GM18520 (cell line): ENCODE measurements around the gene POU2F3.
A peak's percentile ranks its signal among the peaks of the same experiment; 100 is the strongest.

Source experiments
- ATAC-seq: cut with Tn5 transposase; IDR thresholded peaks from one replicate; pipeline ENCODE4 v1.9.1; 2021; ENCODE audit not compliant: unreplicated experiment

The POU2F3 gene

DNA sequence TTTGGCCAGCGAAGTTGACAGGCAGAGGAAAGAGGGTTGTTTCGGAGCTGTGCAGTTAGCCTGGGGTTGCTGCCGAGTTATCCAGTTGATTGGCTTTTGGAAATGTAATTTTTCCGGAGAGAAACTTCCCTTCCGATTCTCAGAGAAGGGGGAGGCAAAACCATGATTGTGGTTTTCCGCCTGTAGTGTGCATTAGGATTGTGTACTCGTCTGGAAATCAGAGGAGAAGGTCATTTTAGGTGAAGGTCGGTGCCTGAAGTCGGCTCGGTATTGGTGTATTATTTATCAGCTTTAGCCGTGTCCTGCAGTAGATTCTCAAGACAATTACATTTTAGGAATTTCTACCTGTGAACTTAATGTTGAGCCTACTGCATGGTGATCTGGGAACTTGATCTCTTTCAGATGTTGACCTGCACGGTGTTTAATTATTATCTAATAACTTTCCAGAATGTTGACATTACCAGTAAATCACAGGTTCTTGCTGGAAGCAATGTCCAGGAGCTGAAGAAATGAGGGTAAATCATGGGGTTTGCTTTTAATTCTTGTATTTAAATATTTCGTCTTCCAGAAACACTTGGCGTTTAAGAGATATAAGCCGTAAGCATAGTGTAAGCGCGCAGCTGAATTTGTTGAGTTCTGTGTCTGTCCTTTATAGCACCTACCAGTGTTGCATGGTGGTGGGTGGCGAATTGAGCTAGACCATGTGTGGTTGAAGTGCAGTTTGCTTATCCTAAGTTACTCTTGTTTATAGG lies 97.6 kb downstream of the POU2F3 start:
- ATAC-seq: no peak

DNA sequence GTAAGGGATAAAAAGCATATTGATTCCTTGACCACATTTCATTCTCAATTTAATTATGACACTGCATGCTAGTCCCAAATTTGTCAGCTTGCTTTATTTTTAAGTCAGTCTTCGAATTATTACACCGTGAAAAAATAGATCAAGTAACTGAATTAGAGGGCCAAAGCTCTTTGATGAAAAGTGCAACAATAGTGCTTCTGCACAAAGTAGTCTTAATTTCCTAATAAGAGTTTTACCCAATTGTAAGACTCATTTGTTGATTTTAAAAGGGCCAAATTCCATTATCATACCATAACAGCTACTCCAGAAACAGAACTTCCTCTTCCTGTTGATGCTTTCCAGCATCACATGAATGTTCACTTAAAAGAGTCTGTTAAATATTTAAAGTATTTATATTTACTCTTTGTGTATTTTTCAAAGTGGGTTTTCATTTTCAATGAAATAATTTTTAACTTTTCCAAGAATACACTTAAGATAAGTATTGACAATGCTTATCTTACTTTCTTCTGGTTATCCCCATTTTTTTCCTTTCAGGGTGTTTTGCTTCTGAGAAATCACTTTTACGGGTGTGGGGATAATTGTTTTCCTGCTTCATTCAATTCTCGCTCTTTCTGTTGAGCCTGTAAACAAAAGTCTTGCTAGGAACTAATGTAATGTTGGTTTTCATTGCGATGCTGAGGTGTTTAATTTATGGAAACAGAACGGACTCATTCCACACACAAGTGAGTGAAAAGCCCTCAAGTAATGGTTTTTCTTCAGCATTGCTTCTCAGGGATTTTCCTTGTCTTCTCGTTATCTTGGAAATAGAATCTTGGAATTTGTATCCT lies 98.4 kb downstream of the POU2F3 start:
- no peak for ATAC-seq

DNA sequence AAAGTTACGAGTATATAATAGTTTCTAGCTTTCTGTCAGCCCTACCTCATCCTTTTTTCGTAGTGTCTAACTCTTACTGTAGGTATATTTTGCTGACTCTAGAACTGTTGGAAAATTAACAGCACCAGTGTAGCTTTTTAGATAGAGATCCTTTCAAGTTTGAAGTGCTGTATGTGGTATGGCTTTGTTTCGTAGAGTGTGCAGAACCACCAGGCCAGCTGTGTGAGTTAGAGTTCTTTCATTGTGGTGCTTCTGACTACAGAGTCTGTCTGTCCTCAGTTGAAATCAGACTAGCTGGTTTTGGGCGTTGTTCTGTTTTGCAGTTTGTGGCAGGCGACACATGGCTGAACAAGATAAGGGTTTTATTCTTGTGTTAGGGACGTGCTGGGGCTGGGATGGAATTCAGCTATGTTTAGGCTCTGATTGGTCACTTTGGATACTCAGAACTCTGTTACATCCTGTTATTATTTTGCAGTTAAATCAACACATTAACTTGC lies 99.5 kb downstream of the POU2F3 start:
- ATAC-seq: no peak

DNA sequence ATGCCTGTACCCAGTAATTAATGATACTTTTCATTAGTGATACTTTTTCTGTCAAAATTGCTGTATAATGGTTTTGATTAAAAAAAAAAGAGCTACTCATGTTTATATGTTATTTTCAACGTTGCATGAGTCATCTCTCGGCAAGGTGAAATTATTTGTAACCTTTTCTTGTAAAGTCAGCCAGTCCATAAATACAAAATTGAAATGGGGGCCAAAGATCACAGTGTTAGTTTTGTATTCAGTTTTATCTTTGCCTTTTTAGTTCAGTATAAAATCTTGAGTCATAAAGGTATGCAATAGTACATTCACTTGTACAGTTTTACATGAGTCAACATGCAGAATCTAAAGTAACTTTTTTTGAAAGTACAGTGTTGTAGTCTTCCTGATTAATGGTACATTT lies 100.6 kb downstream of the POU2F3 start:
- ATAC-seq: no peak

- ATAC-seq: no peak
These were observed 102.3 kb downstream of the POU2F3 start for GRCh38 chr11:120342226-120342625.

- no peak for ATAC-seq
These were observed 102.7 kb downstream of the POU2F3 start for GRCh38 chr11:120342678-120343077.

DNA sequence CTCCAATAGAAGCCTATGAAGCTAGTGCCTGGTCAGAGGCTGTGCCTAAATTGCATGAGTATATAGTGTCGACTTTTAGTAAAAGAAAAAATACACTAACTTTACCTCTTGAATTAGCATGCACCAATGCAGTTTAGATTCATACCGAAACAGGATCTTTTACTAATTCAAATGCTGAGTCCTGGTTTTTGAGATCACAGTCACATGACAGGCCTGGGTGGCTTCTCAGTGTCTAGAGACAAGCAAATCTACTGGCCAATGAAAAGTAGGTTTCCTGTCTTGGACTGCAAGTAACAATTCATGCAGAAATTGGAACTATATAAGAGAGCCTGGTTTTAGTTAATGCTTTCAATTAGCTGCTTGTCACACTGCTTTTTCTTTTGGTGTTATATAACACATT lies 103.5 kb downstream of the POU2F3 start:
- ATAC-seq: no peak

DNA sequence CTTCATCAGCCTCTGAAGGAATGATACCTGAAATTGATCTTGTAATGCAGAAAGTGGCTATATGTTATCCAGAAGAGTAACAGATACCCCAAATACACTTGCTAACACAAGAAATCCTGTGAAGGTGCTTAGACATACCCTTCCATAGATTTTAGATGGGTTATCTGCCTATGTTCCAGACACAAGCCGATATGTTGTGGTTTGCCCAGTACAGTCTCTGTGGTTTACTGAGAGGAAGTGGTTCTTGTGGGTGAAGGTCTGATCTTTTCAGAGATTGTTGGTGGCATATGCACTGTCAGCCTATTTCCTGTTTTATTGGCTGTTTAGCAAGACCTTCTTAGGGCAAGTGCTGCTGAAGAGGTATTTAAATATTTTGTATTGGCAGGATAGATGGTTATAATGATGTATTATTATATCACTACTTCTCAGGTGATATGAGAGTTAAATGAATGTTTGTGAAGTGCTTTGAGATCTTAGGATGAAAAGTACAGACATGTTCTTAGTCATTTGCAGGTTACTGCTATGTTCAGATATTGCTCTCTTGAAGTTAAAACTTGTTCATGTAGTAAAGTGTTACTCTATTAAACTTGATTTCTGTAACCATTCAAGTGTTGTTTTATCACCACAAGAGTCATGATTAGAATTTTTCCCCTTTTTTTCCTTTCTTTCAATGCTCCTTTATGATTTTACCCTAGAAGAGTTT lies 104.5 kb downstream of the POU2F3 start:
- ATAC-seq: peak; percentile 66

DNA sequence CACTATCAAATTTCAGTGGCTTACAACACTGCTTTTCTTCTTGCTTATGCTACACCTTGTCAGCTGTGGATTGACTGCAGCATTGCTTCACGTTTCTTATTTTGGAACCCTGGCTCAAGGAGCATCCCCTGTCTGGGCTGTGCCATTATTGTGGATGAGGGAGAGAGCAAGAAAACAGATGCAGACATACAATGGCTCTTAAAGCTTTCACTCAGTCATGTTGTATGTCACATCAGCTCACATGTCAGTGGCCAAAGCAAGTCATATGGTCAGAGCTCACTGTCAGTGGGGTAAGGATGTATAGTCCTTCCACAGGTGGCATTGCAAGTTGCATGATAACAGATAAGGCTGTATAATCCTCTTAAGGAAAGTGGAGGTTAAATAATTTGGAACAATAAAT lies 106.3 kb downstream of the POU2F3 start:
- no peak for ATAC-seq

GRCh38 chr11:120350637-120351036 lies 110.7 kb downstream of the POU2F3 start:
- ATAC-seq: no peak

GRCh38 chr11:120352405-120352804 lies 112.5 kb downstream of the POU2F3 start:
- ATAC-seq: no peak

GRCh38 chr11:120354068-120354467 lies 114.1 kb downstream of the POU2F3 start:
- no peak for ATAC-seq

DNA sequence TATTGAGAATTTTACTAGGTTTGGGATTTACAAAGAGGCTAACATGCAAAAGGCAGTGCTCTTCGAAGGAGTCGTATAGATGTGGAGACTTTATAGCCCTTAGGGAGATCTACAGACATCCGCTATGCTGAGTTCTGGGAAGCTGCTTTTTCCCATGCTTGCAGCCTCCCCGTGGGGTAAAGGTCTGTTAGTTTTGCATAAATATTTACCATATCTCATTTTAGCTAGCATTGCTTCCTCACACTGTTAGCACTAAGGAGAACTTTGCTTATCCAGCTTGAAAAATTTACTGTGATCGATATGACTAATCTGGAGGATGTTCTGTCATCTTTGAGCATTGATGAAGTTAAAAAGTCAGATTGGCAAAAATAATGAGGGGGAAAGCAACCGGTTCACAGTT lies 114.8 kb downstream of the POU2F3 start:
- no peak for ATAC-seq

DNA sequence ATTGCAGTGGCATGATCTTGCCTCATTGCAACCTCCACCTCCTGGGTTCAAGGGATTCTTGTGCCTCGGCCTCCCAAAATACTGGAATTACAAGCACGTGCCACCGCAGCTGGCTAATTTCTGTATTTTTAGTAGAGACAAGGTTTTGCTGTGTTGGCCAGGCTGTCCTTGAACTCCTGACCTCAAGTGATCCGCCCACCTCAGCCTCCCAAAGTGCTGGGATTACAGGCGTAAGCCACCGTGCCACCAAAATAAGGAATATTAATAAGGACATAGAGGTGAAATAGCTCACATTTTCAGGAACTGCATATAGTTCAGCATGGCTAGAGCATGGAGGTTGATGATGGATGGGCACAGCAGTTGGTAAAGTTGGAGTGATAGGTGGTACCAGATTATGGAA lies 117.7 kb downstream of the POU2F3 start:
- ATAC-seq: no peak

GRCh38 chr11:120358729-120359128 lies 118.8 kb downstream of the POU2F3 start:
- no peak for ATAC-seq

GRCh38 chr11:120363436-120363835 lies 123.5 kb downstream of the POU2F3 start:
- no peak for ATAC-seq

DNA sequence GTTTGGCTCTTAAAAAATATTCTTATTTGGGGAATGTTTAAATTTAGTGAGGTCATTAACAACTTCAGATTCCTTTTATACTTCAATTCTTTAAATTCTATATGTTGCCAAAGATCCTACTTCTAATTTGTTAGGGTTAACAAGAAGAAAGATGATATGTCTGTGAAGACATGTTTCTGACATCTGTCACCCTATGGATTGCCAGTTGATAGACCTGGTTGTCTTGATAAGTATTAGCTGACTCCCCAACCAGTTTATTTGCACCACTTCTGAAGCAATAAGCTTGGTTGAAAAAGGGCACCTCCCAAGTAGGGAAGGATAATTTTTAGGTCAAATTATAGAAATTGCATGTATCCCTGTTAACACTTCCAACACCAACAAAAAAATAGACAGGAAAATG lies 125.6 kb downstream of the POU2F3 start:
- no peak for ATAC-seq
